ENCODE measurements around the gene OSBPL6. TPM values are rescaled to one million over a fixed set of nuclear protein-coding genes. Genes with fewer than 3 reads are reported as not detected.
A peak's percentile ranks its signal among the peaks of the same experiment; 100 is the strongest.

The OSBPL6 gene
- total and polyA plus RNA-seq, 9 of the 15 experiments (the other 6 are each of a cell fraction or from before 2014, with no cell fraction given) = 3.4 to 12.7 (median 9.3) TPM

DNA sequence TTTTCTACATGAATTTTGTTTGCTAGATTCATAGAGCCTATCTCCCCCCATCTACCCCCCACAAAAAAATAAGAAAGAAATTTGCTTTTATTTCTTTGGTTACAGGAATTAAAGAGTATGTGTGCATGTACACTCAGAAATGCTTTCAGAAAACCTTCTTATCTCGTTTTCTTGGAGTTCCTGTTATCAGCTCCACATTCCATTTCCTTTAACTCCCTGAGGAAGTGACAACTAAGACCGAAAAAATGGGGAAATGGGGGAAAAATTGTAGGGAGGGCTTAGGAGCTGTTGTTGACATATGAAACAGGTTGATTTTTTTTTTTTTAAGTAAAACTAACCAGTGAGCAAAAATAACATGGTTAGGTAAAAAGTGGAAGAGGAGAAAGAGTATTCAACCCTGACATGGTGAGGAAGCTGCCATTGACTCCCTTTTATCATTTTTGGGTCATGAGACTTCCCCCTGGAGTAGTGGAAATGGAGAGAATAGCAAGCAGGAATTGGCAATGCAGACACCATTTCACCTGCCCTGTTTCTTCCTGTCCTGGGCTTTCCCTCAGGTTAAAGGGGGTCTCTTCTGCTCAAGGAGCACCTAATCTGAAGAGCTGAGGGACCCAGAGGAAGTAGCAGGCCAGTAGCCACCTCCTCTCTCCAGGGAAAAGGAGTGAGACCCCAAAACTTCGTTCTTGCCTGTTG is 93.5 kb downstream of the OSBPL6 start:
- H3K9me1 ChIP-seq (ENCODE audit: control insufficient read depth, insufficient read depth, low read length) = no peaks in the 10 kb centered on the region
- in situ Hi-C loops (cut with MboI) = no loop called here
- ChIA-PET POLR2A (interaction anchor here (0.9 to 1.5 kb wide), 4 partner anchors 9 to 16 kb away, joined by 3 read pairs; no protein-coding TSS in a partner anchor), CTCF (ENCODE audit: low intra/inter-chr PET ratio) (no interaction called here)
- no peaks in the 10 kb centered on the region for H3K36me3 ChIP-seq (ENCODE audit: control insufficient read depth, insufficient read depth, low read length)
- no peak overlapping the region; the same call in 2 of the 3 replicates for H3K27ac ChIP-seq (ENCODE audit: extremely low read depth, low read depth, low read length)
- FAIRE-seq (no peak), ATAC-seq (peak; percentile 15; the same call in 1 of the 3 replicates), DNase-seq (ENCODE audit: extremely low read depth in 1 of 4, low spot score in 3 of 4) (no peak)
- peaks cover 0 to 20% of the 10 kb centered on the region in 2 experiments; a peak in 4 of 5 replicates for H3K4me1 ChIP-seq (replicated peaks in 1 of 2; ENCODE audit: control insufficient read depth in 2 of 2, insufficient read depth in 2 of 2, low read length in 2 of 2)
- H3K9me3 ChIP-seq (replicated peaks; ENCODE audit: control insufficient read depth, insufficient read depth, low read depth, low read length) = no peaks in the 10 kb centered on the region; the same call in 1 of the 2 replicates
- BruUV-seq (replicated peaks) = no TSS peak
- no peak overlapping the region for H3K4me2 ChIP-seq (ENCODE audit: insufficient read depth, low read length)
- H4K20me1 ChIP-seq (replicated peaks; ENCODE audit: control insufficient read depth, insufficient read depth, low read length) = no peaks in the 10 kb centered on the region
- H3K27me3 ChIP-seq (ENCODE audit: control insufficient read depth in 2 of 2, insufficient read depth in 2 of 2, low read length in 2 of 2) = no peaks in the 10 kb centered on the region
- peak overlapping the region; percentile 75 for H2AFZ ChIP-seq (ENCODE audit: low read depth, low read length)
- H3K4me3 ChIP-seq = no peak overlapping the region
- peak overlapping the region in 1 of 2 experiments; percentile 6; a peak in 1 of 4 replicates for H3K9ac ChIP-seq (ENCODE audit: insufficient read depth in 1 of 2, low read depth in 2 of 2, low read length in 2 of 2)
- no peaks in the 10 kb centered on the region for H3K79me2 ChIP-seq (ENCODE audit: control insufficient read depth, insufficient read depth, low read length)
- 10% methylated on average over 3 of the region's 3 CpGs for WGBS (ENCODE audit: insufficient coverage, low coverage, missing lambda C conversion rate)
- intact Hi-C loops (cut with micrococcal nuclease) = no loop called here
- no peak for TF ChIP-seq CXXC5 (CRISPR knock-in tag; IDR thresholded peaks at IDR 0.05)
- TF ChIP-seq ZNF584 (CRISPR knock-in tag; IDR thresholded peaks at IDR 0.05; ENCODE audit: low read depth) = 0 out of 2 replicates have a peak, but pooled peaks have one; percentile 28
- TF ChIP-seq ELF2 (CRISPR knock-in tag; IDR thresholded peaks at IDR 0.05) = no peak
- no peak for TF ChIP-seq ZNF431 (CRISPR knock-in tag; IDR thresholded peaks at IDR 0.05)
- 0 out of 2 replicates have a peak, but pooled peaks have one; percentile 13 for TF ChIP-seq MEF2D (tag; conservative IDR thresholded peaks at IDR 0.05; ENCODE audit: low read depth)
- 0 out of 2 replicates have a peak, but pooled peaks have one; percentile 32 for TF ChIP-seq ZNF644 (tag; IDR thresholded peaks at IDR 0.05; ENCODE audit: low read depth)
- peak; percentile 54 for TF ChIP-seq ELF1 (tag; IDR thresholded peaks at IDR 0.05)
- TF ChIP-seq SPI1 (IDR thresholded peaks at IDR 0.05; ENCODE audit: borderline replicate concordance, low read depth, low read length) = peak; percentile 82; the same call in 1 of the 2 replicates
- 0 out of 2 replicates have a peak, but pooled peaks have one; percentile 28 for TF ChIP-seq FOXM1 (IDR thresholded peaks at IDR 0.05; ENCODE audit: low read depth)
- TF ChIP-seq FOXM1 (CRISPR knock-in tag; IDR thresholded peaks at IDR 0.05; ENCODE audit: low read depth) = no peak
- TF ChIP-seq MAZ (CRISPR knock-in tag; conservative IDR thresholded peaks at IDR 0.05 in 1 of 2, IDR thresholded peaks at IDR 0.05 in 1 of 2) = no peak
- TF ChIP-seq FOSL1 (tag; conservative IDR thresholded peaks at IDR 0.05) = peak; percentile 61
- TF ChIP-seq, protein P1, sequence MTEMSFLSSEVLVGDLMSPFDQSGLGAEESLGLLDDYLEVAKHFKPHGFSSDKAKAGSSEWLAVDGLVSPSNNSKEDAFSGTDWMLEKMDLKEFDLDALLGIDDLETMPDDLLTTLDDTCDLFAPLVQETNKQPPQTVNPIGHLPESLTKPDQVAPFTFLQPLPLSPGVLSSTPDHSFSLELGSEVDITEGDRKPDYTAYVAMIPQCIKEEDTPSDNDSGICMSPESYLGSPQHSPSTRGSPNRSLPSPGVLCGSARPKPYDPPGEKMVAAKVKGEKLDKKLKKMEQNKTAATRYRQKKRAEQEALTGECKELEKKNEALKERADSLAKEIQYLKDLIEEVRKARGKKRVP (CRISPR knock-in tag; IDR thresholded peaks at IDR 0.05) = no peak
- TF ChIP-seq PRPF4 (IDR thresholded peaks at IDR 0.05; ENCODE audit: insufficient read depth, low read depth, low read length, poor library complexity, severe bottlenecking) = no peak
- peak; percentile 40; the same call in 1 of the 2 replicates for TF ChIP-seq DPF2 (IDR thresholded peaks at IDR 0.05)
- TF ChIP-seq ZNF23 (CRISPR knock-in tag; IDR thresholded peaks at IDR 0.05) = no peak
- no peak for TF ChIP-seq BHLHE40 (IDR thresholded peaks at IDR 0.05; ENCODE audit: low read length)
- 0 out of 2 replicates have a peak, but pooled peaks have one; percentile 40 for TF ChIP-seq ZNF311 (CRISPR knock-in tag; IDR thresholded peaks at IDR 0.05)
- TF ChIP-seq, protein P2, sequence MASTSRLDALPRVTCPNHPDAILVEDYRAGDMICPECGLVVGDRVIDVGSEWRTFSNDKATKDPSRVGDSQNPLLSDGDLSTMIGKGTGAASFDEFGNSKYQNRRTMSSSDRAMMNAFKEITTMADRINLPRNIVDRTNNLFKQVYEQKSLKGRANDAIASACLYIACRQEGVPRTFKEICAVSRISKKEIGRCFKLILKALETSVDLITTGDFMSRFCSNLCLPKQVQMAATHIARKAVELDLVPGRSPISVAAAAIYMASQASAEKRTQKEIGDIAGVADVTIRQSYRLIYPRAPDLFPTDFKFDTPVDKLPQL (IDR thresholded peaks at IDR 0.05; ENCODE audit: extremely low read depth, insufficient read length) = no peak
- TF ChIP-seq, protein P3, sequence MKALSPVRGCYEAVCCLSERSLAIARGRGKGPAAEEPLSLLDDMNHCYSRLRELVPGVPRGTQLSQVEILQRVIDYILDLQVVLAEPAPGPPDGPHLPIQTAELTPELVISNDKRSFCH (CRISPR knock-in tag; IDR thresholded peaks at IDR 0.05) = no peak
- TF ChIP-seq, protein P3 (tag; IDR thresholded peaks at IDR 0.05) = 0 out of 2 replicates have a peak, but pooled peaks have one; percentile 63
- no peak for TF ChIP-seq C11orf30 (IDR thresholded peaks at IDR 0.05; ENCODE audit: low read depth)
